22Rv1 (cell line): ENCODE results near the gene DPEP2.
"Not testable (repeated sequence)": the region's sequence is repeated elsewhere in the genome, so short reads cannot be mapped to it uniquely, and the experiment has no call there.

Experiments
- H3K27ac ChIP-seq: fragments of 450-650 bp; 2 replicates; pipeline ENCODE4 v1.5.1; 2017
- CTCF ChIP-seq: fragments of 450-650 bp; IDR thresholded peaks from 2 replicates; pipeline ENCODE4 v1.5.1; 2017; ENCODE audit warnings: mild to moderate bottlenecking
- ZFX ChIP-seq: fragments of 450-650 bp; IDR thresholded peaks from 2 replicates; pipeline ENCODE4 v1.6.1; 2017; ENCODE audit warnings: antibody characterized with exemption, borderline replicate concordance

DPEP2 gene

GRCh38 chr16:68005211-68005610 is 5.9 kb upstream of the DPEP2 start:
- no peak overlapping the region for H3K27ac ChIP-seq
- TF ChIP-seq ZFX (no peak), CTCF (no peak)

- TF ChIP-seq CTCF (no peak), ZFX (no peak)
Observed at GRCh38 chr16:68003031-68003430, 3.7 kb upstream of the DPEP2 start.

GRCh38 chr16:68000450-68000849 is 1.2 kb upstream of the DPEP2 start:
- H3K27ac ChIP-seq, result no peak overlapping the region
- TF ChIP-seq ZFX, result no peak
- TF ChIP-seq CTCF, result no peak

More at GRCh38 chr16:68003031-68003430, 3.7 kb upstream of the DPEP2 start:
- no peak overlapping the region for H3K27ac ChIP-seq

GRCh38 chr16:67999985-68000384 is 701 bp upstream of the DPEP2 start:
- no peak overlapping the region for H3K27ac ChIP-seq
- TF ChIP-seq ZFX, result no peak

- H3K27ac ChIP-seq, result not testable (repeated sequence)
Observed at GRCh38 chr16:67998231-67998778, 979 bp downstream of the DPEP2 start.

- TF ChIP-seq CTCF (no peak), ZFX (no peak)
- H3K27ac ChIP-seq, result no peak overlapping the region
Observed at GRCh38 chr16:67996666-67997065, 2.6 kb downstream of the DPEP2 start.

GRCh38 chr16:67995423-67995822 is 3.9 kb downstream of the DPEP2 start:
- H3K27ac ChIP-seq, result no peak overlapping the region

GRCh38 chr16:67994040-67994408 is 5.3 kb downstream of the DPEP2 start:
- H3K27ac ChIP-seq, result not testable (repeated sequence)

More at GRCh38 chr16:67995423-67995822, 3.9 kb downstream of the DPEP2 start:
- no peak for TF ChIP-seq CTCF
- TF ChIP-seq ZFX, result no peak

- no peak for TF ChIP-seq ZFX
- TF ChIP-seq CTCF, result peak; percentile 99
- no peak overlapping the region for H3K27ac ChIP-seq
Observed at GRCh38 chr16:67993207-67994039, 5.9 kb downstream of the DPEP2 start.
